NB4 (cell line): ENCODE data around the gene KIF3B.

Experiments
- CTCF ChIP-seq: IDR thresholded peaks from one replicate; pipeline ENCODE4 v1.5.1; 2012; ENCODE audit warnings: low read depth, low read length
- TF ChIP-seq, protein P1 (sequence below): IDR thresholded peaks from 2 replicates; pipeline ENCODE4 v1.6.1; 2011; ENCODE audit warnings: low read depth, low read length

- TF ChIP-seq, protein P1, sequence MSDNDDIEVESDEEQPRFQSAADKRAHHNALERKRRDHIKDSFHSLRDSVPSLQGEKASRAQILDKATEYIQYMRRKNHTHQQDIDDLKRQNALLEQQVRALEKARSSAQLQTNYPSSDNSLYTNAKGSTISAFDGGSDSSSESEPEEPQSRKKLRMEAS, result no peak
- no peak for TF ChIP-seq CTCF
Measured at GRCh38 chr20:32261644-32262043, 15.8 kb upstream of the KIF3B start.
